Panc1 (cell line): ENCODE data around the gene TERB1.

ENCODE experiments used
- CTCF ChIP-seq: fragments of 450-650 bp; IDR thresholded peaks from 2 replicates; pipeline ENCODE4 v1.5.1; 2017; ENCODE audit warnings: mild to moderate bottlenecking
- POLR2AphosphoS5 ChIP-seq: IDR thresholded peaks from 2 replicates; pipeline ENCODE4 v1.6.1; 2012; ENCODE audit warnings: mild to moderate bottlenecking, low read depth, low read length, moderate library complexity
- REST ChIP-seq, 2 experiments: IDR thresholded peaks; 2 replicates each; pipeline ENCODE4 v1.6.1; 2011 to 2012; ENCODE audit warnings: low read depth in 2 of 2, control low read depth in 1 of 2, low read length in 1 of 2, mild to moderate bottlenecking in 1 of 2, moderate library complexity in 1 of 2; ENCODE audit not compliant: insufficient read depth in 1 of 2
- SIN3A ChIP-seq: IDR thresholded peaks from 2 replicates; pipeline ENCODE4 v1.6.1; 2012; ENCODE audit warnings: low read depth, mild to moderate bottlenecking, low read length, moderate library complexity, borderline replicate concordance; ENCODE audit not compliant: insufficient read depth
- TCF7L2 ChIP-seq: IDR thresholded peaks from 2 replicates; pipeline ENCODE4 v1.6.1; 2011; ENCODE audit warnings: mild to moderate bottlenecking, low read depth, low read length, inconsistent platforms

GRCh38 chr16:66750279-66751052 lies 50.9 kb downstream of the TERB1 start:
- TF ChIP-seq CTCF (no peak), POLR2AphosphoS5 (no peak), REST (IDR thresholded peaks at IDR 0.05; ENCODE audit: insufficient read depth in 1 of 2, low read depth in 2 of 2, low read length in 1 of 2) (no peak), SIN3A (no peak), TCF7L2 (no peak)
